ENCODE results near the gene DDI1.

DDI1 gene

GRCh38 chr11:104078245-104078644 lies 41.8 kb downstream of the DDI1 start:
- no peak for DNase-seq

- DNase-seq, result no peak
Measured at GRCh38 chr11:104078995-104079394, 42.6 kb downstream of the DDI1 start.

DNA sequence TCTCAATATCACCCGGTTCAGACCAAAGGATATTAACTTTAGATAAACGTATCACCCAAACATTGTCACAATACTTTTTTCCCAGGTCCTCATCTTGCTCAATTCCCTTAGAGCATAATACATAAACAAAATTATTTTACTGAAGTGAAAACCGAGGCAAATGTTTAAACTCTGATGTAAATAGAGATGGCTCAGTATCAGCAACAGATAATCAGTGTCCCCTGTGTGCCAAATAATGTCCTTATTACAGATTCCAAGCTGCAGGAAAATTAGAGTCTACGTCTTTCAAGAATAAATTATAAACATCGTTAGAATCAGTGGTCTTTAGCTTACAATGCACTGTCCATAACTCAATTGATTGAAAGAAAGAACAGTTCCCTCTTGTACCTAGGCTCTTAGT lies 50.2 kb downstream of the DDI1 start:
- DNase-seq, result no peak
